Tibial nerve (tissue), 3 donors: ENCODE data around the gene TRABD2A.

Experiments
- CTCF ChIP-seq, 5 experiments: fragments of 200-600 bp in 3 of 5; fragments of 450-650 bp in 2 of 5; sonication (generic) in 3 of 5; IDR thresholded peaks; one replicate each; pipeline ENCODE4 v1.5.1; 2016 to 2019; ENCODE audit warnings: antibody characterized with exemption in 5 of 5, mild to moderate bottlenecking in 3 of 5, moderate library complexity in 2 of 5
- POLR2A ChIP-seq, 2 donors: fragments of 450-650 bp; IDR thresholded peaks; one replicate each; pipeline ENCODE4 v1.6.1; 2017; ENCODE audit warnings: antibody characterized with exemption in 2 of 2, mild to moderate bottlenecking in 2 of 2, moderate library complexity in 2 of 2

GRCh38 chr2:84799772-84800171 is 81.1 kb downstream of the TRABD2A start:
- TF ChIP-seq CTCF (IDR thresholded peaks at IDR 0.05) (no peak), POLR2A (IDR thresholded peaks at IDR 0.05) (no peak)
